Sigmoid colon (tissue), 3 donors: Measurements from ENCODE around the gene TIMP3.

Experiments used
- POLR2A ChIP-seq, 2 donors: fragments of 450-650 bp; IDR thresholded peaks; one replicate each; pipeline ENCODE4 v1.6.1; 2016; ENCODE audit warnings: antibody characterized with exemption in 2 of 2, mild to moderate bottlenecking in 2 of 2, moderate library complexity in 2 of 2
- TF ChIP-seq, protein P1 (sequence below), 4 experiments: fragments of 450-650 bp in 3 of 4; fragments of 200-600 bp in 1 of 4; IDR thresholded peaks; one replicate each; pipeline ENCODE4 v1.5.1; 2016 to 2019; ENCODE audit warnings: antibody characterized with exemption in 4 of 4, mild to moderate bottlenecking in 3 of 4, moderate library complexity in 2 of 4

DNA sequence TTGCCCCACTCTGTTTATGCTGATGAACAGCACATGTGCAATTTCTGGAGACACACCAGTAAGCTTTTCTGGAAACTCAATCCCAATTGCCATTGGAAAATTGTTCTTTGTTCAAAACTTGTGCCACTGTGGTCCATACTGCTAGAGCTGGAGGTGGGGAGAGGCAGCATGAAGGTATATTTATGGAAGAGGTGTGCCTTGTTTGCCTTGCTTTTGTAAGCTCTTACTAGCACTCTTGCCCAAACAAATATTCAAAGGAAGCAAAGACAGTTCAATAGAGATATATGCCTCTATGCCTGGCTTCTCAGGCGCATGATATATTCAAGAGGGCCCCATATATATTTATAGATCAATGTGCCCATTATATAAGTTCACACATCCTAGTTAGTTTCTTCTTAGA is 42.7 kb downstream of the TIMP3 start:
- TF ChIP-seq, protein P1, sequence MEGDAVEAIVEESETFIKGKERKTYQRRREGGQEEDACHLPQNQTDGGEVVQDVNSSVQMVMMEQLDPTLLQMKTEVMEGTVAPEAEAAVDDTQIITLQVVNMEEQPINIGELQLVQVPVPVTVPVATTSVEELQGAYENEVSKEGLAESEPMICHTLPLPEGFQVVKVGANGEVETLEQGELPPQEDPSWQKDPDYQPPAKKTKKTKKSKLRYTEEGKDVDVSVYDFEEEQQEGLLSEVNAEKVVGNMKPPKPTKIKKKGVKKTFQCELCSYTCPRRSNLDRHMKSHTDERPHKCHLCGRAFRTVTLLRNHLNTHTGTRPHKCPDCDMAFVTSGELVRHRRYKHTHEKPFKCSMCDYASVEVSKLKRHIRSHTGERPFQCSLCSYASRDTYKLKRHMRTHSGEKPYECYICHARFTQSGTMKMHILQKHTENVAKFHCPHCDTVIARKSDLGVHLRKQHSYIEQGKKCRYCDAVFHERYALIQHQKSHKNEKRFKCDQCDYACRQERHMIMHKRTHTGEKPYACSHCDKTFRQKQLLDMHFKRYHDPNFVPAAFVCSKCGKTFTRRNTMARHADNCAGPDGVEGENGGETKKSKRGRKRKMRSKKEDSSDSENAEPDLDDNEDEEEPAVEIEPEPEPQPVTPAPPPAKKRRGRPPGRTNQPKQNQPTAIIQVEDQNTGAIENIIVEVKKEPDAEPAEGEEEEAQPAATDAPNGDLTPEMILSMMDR (IDR thresholded peaks at IDR 0.05) = no peak
- TF ChIP-seq POLR2A (IDR thresholded peaks at IDR 0.05) = no peak
